Activated naive CD8-positive, alpha-beta T cell (primary cell): Measurements from ENCODE around the gene NKAPD1.

ENCODE experiments used
- H3K27ac Mint-ChIP-seq: one replicate; pipeline ENCODE4 v1.8.0; 2021; ENCODE audit warnings: mixed read lengths
- H3K27me3 Mint-ChIP-seq: one replicate; pipeline ENCODE4 v1.8.0; 2021; ENCODE audit warnings: mixed read lengths
- H3K36me3 Mint-ChIP-seq: one replicate; pipeline ENCODE4 v1.8.0; 2021; ENCODE audit warnings: mixed read lengths
- H3K4me1 Mint-ChIP-seq: one replicate; pipeline ENCODE4 v1.8.0; 2021; ENCODE audit warnings: low read depth, mixed read lengths
- H3K4me3 Mint-ChIP-seq: one replicate; pipeline ENCODE4 v1.8.0; 2021; ENCODE audit warnings: mild to moderate bottlenecking, mixed read lengths
- H3K9me3 Mint-ChIP-seq: one replicate; pipeline ENCODE4 v1.8.0; 2021; ENCODE audit warnings: low read depth, mixed read lengths

Gene NKAPD1

GRCh38 chr11:112113539-112114457 is 39.7 kb downstream of the NKAPD1 start:
- H3K27me3 Mint-ChIP-seq = no peaks in the 10 kb centered on the region
- no peak overlapping the region for H3K4me3 Mint-ChIP-seq
- H3K36me3 Mint-ChIP-seq = peaks cover 8% of the 10 kb centered on the region
- peaks cover 17% of the 10 kb centered on the region for H3K4me1 Mint-ChIP-seq
- no peaks in the 10 kb centered on the region for H3K9me3 Mint-ChIP-seq
- H3K27ac Mint-ChIP-seq = no peak overlapping the region

- H3K4me3 Mint-ChIP-seq = no peak overlapping the region
These were observed 40.4 kb downstream of the NKAPD1 start for GRCh38 chr11:112114460-112114859.

GRCh38 chr11:112115386-112115785 is 41.3 kb downstream of the NKAPD1 start:
- Mint-ChIP-seq H3K4me3 (no peak overlapping the region), H3K27me3 (no peaks in the 10 kb centered on the region), H3K9me3 (no peaks in the 10 kb centered on the region)

More at GRCh38 chr11:112114460-112114859, 40.4 kb downstream of the NKAPD1 start:
- Mint-ChIP-seq H3K27me3 (no peaks in the 10 kb centered on the region), H3K9me3 (no peaks in the 10 kb centered on the region), H3K36me3 (peaks cover 8% of the 10 kb centered on the region), H3K27ac (no peak overlapping the region), H3K4me1 (peaks cover 17% of the 10 kb centered on the region)

GRCh38 chr11:112118176-112118575 is 44.1 kb downstream of the NKAPD1 start:
- H3K4me3 Mint-ChIP-seq = no peak overlapping the region
- no peaks in the 10 kb centered on the region for H3K27me3 Mint-ChIP-seq
- no peaks in the 10 kb centered on the region for H3K9me3 Mint-ChIP-seq
- H3K36me3 Mint-ChIP-seq = peaks cover 13% of the 10 kb centered on the region
- no peak overlapping the region for H3K27ac Mint-ChIP-seq
- H3K4me1 Mint-ChIP-seq = peaks cover 19% of the 10 kb centered on the region

More at GRCh38 chr11:112115386-112115785, 41.3 kb downstream of the NKAPD1 start:
- peaks cover 10% of the 10 kb centered on the region for H3K36me3 Mint-ChIP-seq
- no peak overlapping the region for H3K27ac Mint-ChIP-seq
- H3K4me1 Mint-ChIP-seq = peaks cover 17% of the 10 kb centered on the region

- peaks cover 10% of the 10 kb centered on the region for H3K36me3 Mint-ChIP-seq
- no peaks in the 10 kb centered on the region for H3K9me3 Mint-ChIP-seq
- no peak overlapping the region for H3K27ac Mint-ChIP-seq
- H3K27me3 Mint-ChIP-seq = no peaks in the 10 kb centered on the region
- H3K4me1 Mint-ChIP-seq = peaks cover 5% of the 10 kb centered on the region
- H3K4me3 Mint-ChIP-seq = no peak overlapping the region
These were observed 48.0 kb downstream of the NKAPD1 start for GRCh38 chr11:112121981-112122615.

GRCh38 chr11:112123129-112123528 is 49.0 kb downstream of the NKAPD1 start:
- no peaks in the 10 kb centered on the region for H3K9me3 Mint-ChIP-seq
- H3K27ac Mint-ChIP-seq = no peak overlapping the region
- no peak overlapping the region for H3K4me3 Mint-ChIP-seq
- H3K36me3 Mint-ChIP-seq = peaks cover 12% of the 10 kb centered on the region
- peaks cover 5% of the 10 kb centered on the region for H3K4me1 Mint-ChIP-seq
- no peaks in the 10 kb centered on the region for H3K27me3 Mint-ChIP-seq

GRCh38 chr11:112127056-112127455 is 53.0 kb downstream of the NKAPD1 start:
- H3K36me3 Mint-ChIP-seq = peaks cover 8% of the 10 kb centered on the region
- H3K27me3 Mint-ChIP-seq = no peaks in the 10 kb centered on the region
- H3K4me1 Mint-ChIP-seq = no peaks in the 10 kb centered on the region
- H3K9me3 Mint-ChIP-seq = no peaks in the 10 kb centered on the region
- H3K4me3 Mint-ChIP-seq = no peak overlapping the region
- no peak overlapping the region for H3K27ac Mint-ChIP-seq

- no peak overlapping the region for H3K4me3 Mint-ChIP-seq
- H3K4me1 Mint-ChIP-seq = no peaks in the 10 kb centered on the region
- no peaks in the 10 kb centered on the region for H3K27me3 Mint-ChIP-seq
- H3K9me3 Mint-ChIP-seq = no peaks in the 10 kb centered on the region
- no peak overlapping the region for H3K27ac Mint-ChIP-seq
- H3K36me3 Mint-ChIP-seq = peaks cover 6% of the 10 kb centered on the region
These were observed 54.5 kb downstream of the NKAPD1 start for GRCh38 chr11:112128483-112129121.

GRCh38 chr11:112129656-112130055 is 55.6 kb downstream of the NKAPD1 start:
- H3K4me3 Mint-ChIP-seq = no peak overlapping the region
- H3K9me3 Mint-ChIP-seq = no peaks in the 10 kb centered on the region
- H3K27me3 Mint-ChIP-seq = no peaks in the 10 kb centered on the region
- H3K4me1 Mint-ChIP-seq = no peaks in the 10 kb centered on the region
- H3K36me3 Mint-ChIP-seq = peaks cover 6% of the 10 kb centered on the region
- no peak overlapping the region for H3K27ac Mint-ChIP-seq

GRCh38 chr11:112132737-112133136 is 58.6 kb downstream of the NKAPD1 start:
- Mint-ChIP-seq H3K27me3 (no peaks in the 10 kb centered on the region), H3K4me1 (no peaks in the 10 kb centered on the region), H3K36me3 (peaks cover 4% of the 10 kb centered on the region), H3K9me3 (no peaks in the 10 kb centered on the region), H3K4me3 (no peak overlapping the region), H3K27ac (no peak overlapping the region)

GRCh38 chr11:112134473-112134872 is 60.4 kb downstream of the NKAPD1 start:
- H3K27ac Mint-ChIP-seq = no peak overlapping the region
- no peaks in the 10 kb centered on the region for H3K27me3 Mint-ChIP-seq
- H3K36me3 Mint-ChIP-seq = peaks cover 4% of the 10 kb centered on the region
- no peak overlapping the region for H3K4me3 Mint-ChIP-seq
- H3K9me3 Mint-ChIP-seq = no peaks in the 10 kb centered on the region
- no peaks in the 10 kb centered on the region for H3K4me1 Mint-ChIP-seq
